H1 (cell line): Measurements from ENCODE around the gene TBC1D9. TPM values are rescaled to one million over a fixed set of nuclear protein-coding genes. Genes with fewer than 3 reads are reported as not detected.

Source experiments
- CTCF ChIA-PET: fragments of 300-600 bp; sonication (Branson Sonifier 250); formaldehyde crosslinking; loops from one replicate; lab custom pipeline; 2021; ENCODE audit not compliant: partially characterized antibody; lab: Charles Lee
- POLR2A ChIA-PET: fragments of 300-600 bp; sonication (Branson Sonifier 250); formaldehyde crosslinking; loops from one replicate; lab custom pipeline; 2021; ENCODE audit warnings: inconsistent platforms; ENCODE audit not compliant: partially characterized antibody; lab: Charles Lee
- DNase-seq, 2 experiments: peaks; one replicate each; pipeline versions ENCODE4 v3.0.0 to v3.0.0-alpha.2; 2010 to 2022; ENCODE audit warnings: low spot score in 2 of 2, low read depth in 1 of 2, mixed read lengths in 1 of 2
- FAIRE-seq: peaks from 2 replicates; lab custom pipeline; 2011; peaks lifted over from hg19 to GRCh38; lab: Jason Lieb, UNC
- H2AFZ ChIP-seq: 2 replicates; pipeline ENCODE4 v1.8.1; 2012; ENCODE audit warnings: low read length, inconsistent platforms
- H2AK5ac ChIP-seq: 2 replicates; pipeline ENCODE4 v1.6.1; 2013; ENCODE audit warnings: low read depth, low read length
- H2BK120ac ChIP-seq: replicated peaks from 2 replicates; pipeline ENCODE3; 2013; ENCODE audit warnings: low read depth, low read length, inconsistent platforms
- H2BK12ac ChIP-seq: 2 replicates; pipeline ENCODE4 v1.6.1; 2013; ENCODE audit warnings: low read depth, low read length
- H2BK15ac ChIP-seq: 2 replicates; pipeline ENCODE4 v1.6.1; 2013; ENCODE audit warnings: low read length
- H2BK20ac ChIP-seq: 2 replicates; pipeline ENCODE4 v1.6.1; 2013; ENCODE audit warnings: low read length
- H2BK5ac ChIP-seq: 2 replicates; pipeline ENCODE4 v1.6.1; 2013; ENCODE audit warnings: low read depth, low read length
- H3K14ac ChIP-seq: 2 replicates; pipeline ENCODE4 v1.6.1; 2013; ENCODE audit warnings: inconsistent platforms; ENCODE audit not compliant: insufficient read length
- H3K18ac ChIP-seq: 2 replicates; pipeline ENCODE4 v1.6.1; 2013; ENCODE audit warnings: low read length; ENCODE audit errors: extremely low read depth
- H3K23ac ChIP-seq: 2 replicates; pipeline ENCODE4 v1.6.1; 2013; ENCODE audit warnings: inconsistent platforms; ENCODE audit not compliant: insufficient read length
- H3K23me2 ChIP-seq: 2 replicates; pipeline ENCODE4 v1.6.1; 2013; ENCODE audit warnings: low read depth, low read length
- H3K27ac ChIP-seq: 2 replicates; pipeline ENCODE4 v1.6.1; 2011; ENCODE audit warnings: low read depth, low read length, inconsistent platforms
- H3K27me3 ChIP-seq, 4 experiments: replicated peaks in 1 of 4; 1 replicate in 1 of 4; 2 replicates in 3 of 4; pipeline versions ENCODE4 v1.6.1 to v1.8.1; 2011 to 2013; ENCODE audit warnings: low read length in 3 of 4, mild to moderate bottlenecking in 3 of 4, inconsistent platforms in 2 of 4, mixed read lengths in 2 of 4, moderate library complexity in 1 of 4; ENCODE audit not compliant: control insufficient read depth in 3 of 4, insufficient read depth in 3 of 4; ENCODE audit errors: extremely low read depth in 1 of 4
- H3K36me3 ChIP-seq, 4 experiments: 2 replicates each; pipeline versions ENCODE4 v1.6.1 to v1.8.1; 2011 to 2013; ENCODE audit warnings: mild to moderate bottlenecking in 4 of 4, low read length in 3 of 4, moderate library complexity in 2 of 4, control low read depth in 1 of 4, inconsistent platforms in 1 of 4; ENCODE audit not compliant: insufficient read depth in 4 of 4, control insufficient read depth in 2 of 4
- H3K4ac ChIP-seq: replicated peaks from 2 replicates; pipeline ENCODE3; 2013; ENCODE audit warnings: low read length, low read depth, mixed read lengths, inconsistent platforms; ENCODE audit not compliant: insufficient read length
- H3K4me1 ChIP-seq, 4 experiments: replicated peaks in 1 of 4; 1 replicate in 1 of 4; 2 replicates in 3 of 4; pipeline versions ENCODE4 v1.6.1 to v1.8.1; 2011 to 2013; ENCODE audit warnings: low read length in 3 of 4, inconsistent platforms in 2 of 4, mixed read lengths in 1 of 4; ENCODE audit not compliant: insufficient read depth in 4 of 4, control insufficient read depth in 3 of 4
- H3K4me2 ChIP-seq, 2 experiments: 2 replicates each; pipeline versions ENCODE4 v1.6.1 to v1.8.1; 2011 to 2013; ENCODE audit warnings: low read depth in 2 of 2, low read length in 2 of 2, control low read depth in 1 of 2, inconsistent platforms in 1 of 2, mild to moderate bottlenecking in 1 of 2; ENCODE audit not compliant: insufficient read depth in 1 of 2
- H3K4me3 ChIP-seq, 4 experiments: fragments of 200-600, 300-600 bp in 1 of 4; sonication (generic), shearing (Covaris generic), sonication (Bioruptor Twin) in 1 of 4; 2 replicates each; pipeline versions ENCODE4 v1.5.1 to v1.8.1; 2011 to 2016; ENCODE audit warnings: low read length in 4 of 4, low read depth in 3 of 4, control low read depth in 2 of 4, inconsistent platforms in 2 of 4, mild to moderate bottlenecking in 2 of 4, mixed read lengths in 1 of 4, moderate library complexity in 1 of 4; ENCODE audit not compliant: insufficient read depth in 2 of 4; ENCODE audit errors: extremely low read depth in 1 of 4
- H3K56ac ChIP-seq: replicated peaks from 2 replicates; pipeline ENCODE3; 2013; ENCODE audit warnings: low read depth, mild to moderate bottlenecking, mixed read lengths, low read length, inconsistent platforms; ENCODE audit not compliant: insufficient read length
- H3K79me1 ChIP-seq: 2 replicates; pipeline ENCODE4 v1.6.1; 2013; ENCODE audit warnings: low read depth, low read length, control low read depth
- H3K79me2 ChIP-seq, 2 experiments: 2 replicates each; pipeline versions ENCODE4 v1.6.1 to v1.8.1; 2012 to 2013; ENCODE audit warnings: low read length in 2 of 2, mild to moderate bottlenecking in 2 of 2, inconsistent platforms in 1 of 2; ENCODE audit not compliant: insufficient read depth in 2 of 2, control insufficient read depth in 1 of 2
- H3K9ac ChIP-seq, 4 experiments: replicated peaks in 1 of 4; 1 replicate in 1 of 4; 2 replicates in 3 of 4; pipeline versions ENCODE4 v1.6.1 to v1.8.1; 2011 to 2013; ENCODE audit warnings: low read depth in 3 of 4, low read length in 3 of 4, control low read depth in 2 of 4, mild to moderate bottlenecking in 2 of 4, moderate library complexity in 2 of 4, inconsistent platforms in 1 of 4; ENCODE audit errors: extremely low read depth in 1 of 4
- H3K9me3 ChIP-seq, 2 experiments: 2 replicates each; pipeline versions ENCODE4 v1.6.1 to v1.8.1; 2012 to 2013; ENCODE audit warnings: mild to moderate bottlenecking in 2 of 2, moderate library complexity in 2 of 2, control low read depth in 1 of 2, inconsistent platforms in 1 of 2, low read depth in 1 of 2, low read length in 1 of 2, mixed read lengths in 1 of 2; ENCODE audit not compliant: insufficient read depth in 2 of 2
- H4K20me1 ChIP-seq, 2 experiments: replicated peaks in 1 of 2; 2 replicates each; pipeline versions ENCODE3 to v1.8.1; 2011 to 2013; ENCODE audit warnings: inconsistent platforms in 2 of 2, low read length in 2 of 2, mild to moderate bottlenecking in 1 of 2; ENCODE audit not compliant: insufficient read depth in 2 of 2, control insufficient read depth in 1 of 2
- H4K5ac ChIP-seq: 2 replicates; pipeline ENCODE4 v1.6.1; 2013; ENCODE audit warnings: low read length, low read depth, mixed read lengths, inconsistent platforms; ENCODE audit not compliant: insufficient read length
- H4K8ac ChIP-seq: 2 replicates; pipeline ENCODE4 v1.8.0; 2013; ENCODE audit warnings: mild to moderate bottlenecking, moderate library complexity, low read length, inconsistent platforms; ENCODE audit not compliant: insufficient read depth; ENCODE audit errors: extremely low read depth
- H4K91ac ChIP-seq: replicated peaks from 2 replicates; pipeline ENCODE3; 2013; ENCODE audit warnings: low read length, mixed read lengths, inconsistent platforms; ENCODE audit not compliant: insufficient read length
- EP300 ChIP-seq, 2 experiments: IDR thresholded peaks; 1 replicate in 1 of 2; 2 replicates in 1 of 2; pipeline ENCODE4 v1.6.1; 2011 to 2012; ENCODE audit warnings: low read depth in 2 of 2, low read length in 2 of 2, mild to moderate bottlenecking in 2 of 2, borderline replicate concordance in 1 of 2, inconsistent platforms in 1 of 2, moderate library complexity in 1 of 2
- GTF2F1 ChIP-seq: IDR thresholded peaks from 2 replicates; pipeline ENCODE4 v1.6.1; 2012; ENCODE audit warnings: low read depth, low read length, improper control_type of control experiment, borderline replicate concordance
- SIN3A ChIP-seq, 2 experiments: IDR thresholded peaks in 1 of 2; conservative IDR thresholded peaks in 1 of 2; 2 replicates each; pipeline ENCODE4 v1.6.1; 2011 to 2012; ENCODE audit warnings: low read length in 2 of 2, improper control_type of control experiment in 1 of 2, low read depth in 1 of 2, mild to moderate bottlenecking in 1 of 2
- SRF ChIP-seq: IDR thresholded peaks from 2 replicates; pipeline ENCODE4 v1.6.1; 2011; ENCODE audit warnings: mild to moderate bottlenecking, low read depth, low read length, moderate library complexity
- TEAD4 ChIP-seq: IDR thresholded peaks from 2 replicates; pipeline ENCODE4 v1.6.1; 2012; ENCODE audit warnings: low read depth, low read length, inconsistent platforms, mixed read lengths
- WGBS, 2 experiments: shearing (Covaris generic) in 1 of 2; methylation state at CpG; one replicate each; pipeline versions ENCODE4 v1.1.6 to v1.1.7; 2013 to 2015; ENCODE audit warnings: low lambda C conversion rate in 2 of 2, mixed read lengths in 2 of 2, inconsistent platforms in 1 of 2, low coverage in 1 of 2, missing lambda C conversion rate in 1 of 2; ENCODE audit not compliant: insufficient replicate concordance in 2 of 2, insufficient coverage in 1 of 2, insufficient read length in 1 of 2; ENCODE audit errors: extremely low coverage in 1 of 2, missing lambda C conversion rate in 1 of 2; 5-methylcytosine and 5-hydroxymethylcytosine counted together
- polyA plus RNA-seq, 7 experiments: library from polyadenylated mRNA; depleted of rRNA in 3 of 7; stranded (reverse) in 5 of 7; unstranded in 2 of 7; fragments of >200 nt in 5 of 7; fragments of 200-250 nt in 2 of 7; gene quantifications; 1 replicate in 5 of 7; 2 replicates in 1 of 7; 4 replicates in 1 of 7; pipeline versions ENCODE4 v1.2.1 to v1.2.3, GENCODE V29; 2011 to 2013; ENCODE audit warnings: missing spikeins in 2 of 7, mixed read lengths in 2 of 7
- total RNA-seq: library from RNA; stranded (reverse); fragmentation: NEBNext Ultra II Directional; extraction: Animal tissue kit (Norgen Biotek cat#: 25700); gene quantifications from 2 replicates; pipeline ENCODE4 v1.2.1, GENCODE V29; 2021

Gene TBC1D9
- total and polyA plus RNA-seq, 2 of the 8 experiments (the other 6 are each of a cell fraction or from before 2014, with no cell fraction given): 0.94 to 1.0 TPM

DNA sequence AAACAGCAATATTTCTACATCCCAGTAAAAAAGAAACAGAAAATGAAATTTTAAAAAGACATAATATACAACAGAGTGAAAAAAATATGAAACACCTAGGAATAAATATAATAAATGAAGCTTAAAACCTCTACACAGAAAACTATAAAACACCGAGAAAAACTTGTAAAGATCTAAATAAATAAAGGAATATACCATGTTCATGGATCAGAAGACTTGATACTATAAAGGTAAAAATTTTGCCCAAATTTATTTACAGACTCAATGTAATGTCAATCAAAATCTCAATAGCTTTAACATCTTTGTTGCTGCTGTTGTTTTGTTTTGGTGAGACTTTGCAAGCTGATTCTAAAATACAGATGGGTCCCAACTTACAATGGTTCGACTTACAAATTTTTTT, 5.7 kb downstream of the TBC1D9 start:
- no peak for FAIRE-seq

More for the DNA sequence above, 5.7 kb downstream of the TBC1D9 start:
- Histone ChIP-seq H3K14ac (no peak overlapping the region), H3K23me2 (peaks cover under 1% of the 10 kb centered on the region; the same call in 1 of the 2 replicates), H2BK12ac (no peak overlapping the region), H4K8ac (no peak overlapping the region), H3K36me3 (no peaks in the 10 kb centered on the region), H2BK20ac (no peak overlapping the region), H4K91ac (no peak overlapping the region), H3K9me3 (no peaks in the 10 kb centered on the region), H3K27me3 (peaks cover 0 to 29% (median 15%) of the 10 kb centered on the region in 4 experiments; a peak in 6 of 7 replicates), H2BK15ac (no peak overlapping the region)
- POLR2A ChIA-PET: interaction anchor here (0.9 kb wide), 1 partner anchor 20 kb away, joined by 3 read pairs; no protein-coding TSS in a partner anchor
- no peak for DNase-seq
- TF ChIP-seq SIN3A (conservative IDR thresholded peaks at IDR 0.05 in 1 of 2, IDR thresholded peaks at IDR 0.05 in 1 of 2; ENCODE audit: low read depth in 1 of 2, low read length in 2 of 2) (no peak), TEAD4 (no peak), GTF2F1 (no peak), SRF (no peak), EP300 (IDR thresholded peaks at IDR 0.05; ENCODE audit: borderline replicate concordance in 1 of 2, low read depth in 2 of 2, low read length in 2 of 2) (no peak)
- TF ChIP-seq, all 59 proteins: peak for 0
- no peak overlapping the region for H3K4ac ChIP-seq
- no peak overlapping the region for H3K56ac ChIP-seq
- no peak overlapping the region for H3K23ac ChIP-seq
- H2AK5ac ChIP-seq: no peak overlapping the region
- H3K79me1 ChIP-seq: no peaks in the 10 kb centered on the region
- no peak overlapping the region for H3K4me3 ChIP-seq
- H3K9ac ChIP-seq: no peak overlapping the region
- no peaks in the 10 kb centered on the region for H3K79me2 ChIP-seq
- no peak overlapping the region for H4K5ac ChIP-seq
- no peak overlapping the region for H3K18ac ChIP-seq
- H3K4me2 ChIP-seq: no peak overlapping the region
- CTCF ChIA-PET: interaction anchor here (0.6 kb wide), 1 partner anchor 54 kb away, joined by 3 read pairs; no protein-coding TSS in a partner anchor
- no peak overlapping the region for H2BK5ac ChIP-seq
- 94% methylated on average over 2 of the region's 2 CpGs; no CpG with 5 or more reads in 1 of the 2 experiments for WGBS, 2 experiments
- no peak overlapping the region for H3K27ac ChIP-seq
- no peaks in the 10 kb centered on the region for H4K20me1 ChIP-seq
- H3K4me1 ChIP-seq: no peaks in the 10 kb centered on the region
- H2AFZ ChIP-seq: no peak overlapping the region
- no peak overlapping the region for H2BK120ac ChIP-seq
